ENCODE results near the gene CFAP100.

DNA sequence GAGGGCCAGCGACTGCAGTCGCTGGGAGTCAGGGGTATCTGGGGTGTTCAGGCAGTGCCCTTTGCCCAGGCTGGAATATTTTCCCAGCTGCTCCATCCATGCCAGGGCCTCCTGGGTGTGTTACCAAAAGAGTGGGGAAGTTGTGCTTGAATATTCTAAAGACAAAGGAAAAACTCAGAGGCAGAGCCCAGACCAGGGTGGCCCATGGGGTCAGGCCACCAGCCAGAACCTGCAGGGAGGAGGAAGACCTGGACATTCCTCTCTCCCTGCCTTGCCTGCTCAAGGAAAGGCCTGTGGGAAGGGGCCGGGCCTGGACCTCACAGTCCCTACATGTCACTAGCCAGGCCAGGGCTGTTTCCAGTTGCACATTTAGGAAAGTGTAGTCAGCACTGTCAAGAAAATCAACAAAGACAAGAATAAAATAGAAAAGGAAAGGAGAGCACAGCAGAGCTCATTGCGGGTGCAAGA lies 21.5 kb upstream of the CFAP100 start:
- TF ChIP-seq, protein P1, sequence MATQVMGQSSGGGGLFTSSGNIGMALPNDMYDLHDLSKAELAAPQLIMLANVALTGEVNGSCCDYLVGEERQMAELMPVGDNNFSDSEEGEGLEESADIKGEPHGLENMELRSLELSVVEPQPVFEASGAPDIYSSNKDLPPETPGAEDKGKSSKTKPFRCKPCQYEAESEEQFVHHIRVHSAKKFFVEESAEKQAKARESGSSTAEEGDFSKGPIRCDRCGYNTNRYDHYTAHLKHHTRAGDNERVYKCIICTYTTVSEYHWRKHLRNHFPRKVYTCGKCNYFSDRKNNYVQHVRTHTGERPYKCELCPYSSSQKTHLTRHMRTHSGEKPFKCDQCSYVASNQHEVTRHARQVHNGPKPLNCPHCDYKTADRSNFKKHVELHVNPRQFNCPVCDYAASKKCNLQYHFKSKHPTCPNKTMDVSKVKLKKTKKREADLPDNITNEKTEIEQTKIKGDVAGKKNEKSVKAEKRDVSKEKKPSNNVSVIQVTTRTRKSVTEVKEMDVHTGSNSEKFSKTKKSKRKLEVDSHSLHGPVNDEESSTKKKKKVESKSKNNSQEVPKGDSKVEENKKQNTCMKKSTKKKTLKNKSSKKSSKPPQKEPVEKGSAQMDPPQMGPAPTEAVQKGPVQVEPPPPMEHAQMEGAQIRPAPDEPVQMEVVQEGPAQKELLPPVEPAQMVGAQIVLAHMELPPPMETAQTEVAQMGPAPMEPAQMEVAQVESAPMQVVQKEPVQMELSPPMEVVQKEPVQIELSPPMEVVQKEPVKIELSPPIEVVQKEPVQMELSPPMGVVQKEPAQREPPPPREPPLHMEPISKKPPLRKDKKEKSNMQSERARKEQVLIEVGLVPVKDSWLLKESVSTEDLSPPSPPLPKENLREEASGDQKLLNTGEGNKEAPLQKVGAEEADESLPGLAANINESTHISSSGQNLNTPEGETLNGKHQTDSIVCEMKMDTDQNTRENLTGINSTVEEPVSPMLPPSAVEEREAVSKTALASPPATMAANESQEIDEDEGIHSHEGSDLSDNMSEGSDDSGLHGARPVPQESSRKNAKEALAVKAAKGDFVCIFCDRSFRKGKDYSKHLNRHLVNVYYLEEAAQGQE (IDR thresholded peaks at IDR 0.05; ENCODE audit: low read depth, low read length), result no peak
- TF ChIP-seq FOXM1 (IDR thresholded peaks at IDR 0.05; ENCODE audit: low read depth, low read length), result no peak
- TF ChIP-seq CREB1 (IDR thresholded peaks at IDR 0.05; ENCODE audit: low read depth), result no peak
- no peak for TF ChIP-seq SREBF1 (IDR thresholded peaks at IDR 0.05; ENCODE audit: low read length)
- TF ChIP-seq, protein P2, sequence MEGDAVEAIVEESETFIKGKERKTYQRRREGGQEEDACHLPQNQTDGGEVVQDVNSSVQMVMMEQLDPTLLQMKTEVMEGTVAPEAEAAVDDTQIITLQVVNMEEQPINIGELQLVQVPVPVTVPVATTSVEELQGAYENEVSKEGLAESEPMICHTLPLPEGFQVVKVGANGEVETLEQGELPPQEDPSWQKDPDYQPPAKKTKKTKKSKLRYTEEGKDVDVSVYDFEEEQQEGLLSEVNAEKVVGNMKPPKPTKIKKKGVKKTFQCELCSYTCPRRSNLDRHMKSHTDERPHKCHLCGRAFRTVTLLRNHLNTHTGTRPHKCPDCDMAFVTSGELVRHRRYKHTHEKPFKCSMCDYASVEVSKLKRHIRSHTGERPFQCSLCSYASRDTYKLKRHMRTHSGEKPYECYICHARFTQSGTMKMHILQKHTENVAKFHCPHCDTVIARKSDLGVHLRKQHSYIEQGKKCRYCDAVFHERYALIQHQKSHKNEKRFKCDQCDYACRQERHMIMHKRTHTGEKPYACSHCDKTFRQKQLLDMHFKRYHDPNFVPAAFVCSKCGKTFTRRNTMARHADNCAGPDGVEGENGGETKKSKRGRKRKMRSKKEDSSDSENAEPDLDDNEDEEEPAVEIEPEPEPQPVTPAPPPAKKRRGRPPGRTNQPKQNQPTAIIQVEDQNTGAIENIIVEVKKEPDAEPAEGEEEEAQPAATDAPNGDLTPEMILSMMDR (IDR thresholded peaks at IDR 0.05 in 2 of 3, conservative IDR thresholded peaks at IDR 0.05 in 1 of 3; ENCODE audit: control insufficient read depth in 2 of 3, extremely low read depth in 1 of 3, insufficient read depth in 1 of 3, low read depth in 3 of 3, low read length in 3 of 3), result no peak

Measured in GM12878 (cell line).